Renal cortical epithelial cell (primary cell): ENCODE results near the gene NTM. TPM values are rescaled to one million over a fixed set of nuclear protein-coding genes. Genes with fewer than 3 reads are reported as not detected.
A peak's percentile ranks its signal among the peaks of the same experiment; 100 is the strongest.

Source experiments
- DNase-seq: peaks from one replicate; pipeline ENCODE4 v3.0.0-alpha.2; 2011; ENCODE audit warnings: low read depth
- total RNA-seq: library from RNA; depleted of rRNA; stranded (reverse); fragments of >200 nt; gene quantifications from 2 replicates; pipeline ENCODE4 v1.2.3, GENCODE V29; 2014

The NTM gene
- total RNA-seq, 1 donor from 2014 or later: 0.85 TPM

DNA sequence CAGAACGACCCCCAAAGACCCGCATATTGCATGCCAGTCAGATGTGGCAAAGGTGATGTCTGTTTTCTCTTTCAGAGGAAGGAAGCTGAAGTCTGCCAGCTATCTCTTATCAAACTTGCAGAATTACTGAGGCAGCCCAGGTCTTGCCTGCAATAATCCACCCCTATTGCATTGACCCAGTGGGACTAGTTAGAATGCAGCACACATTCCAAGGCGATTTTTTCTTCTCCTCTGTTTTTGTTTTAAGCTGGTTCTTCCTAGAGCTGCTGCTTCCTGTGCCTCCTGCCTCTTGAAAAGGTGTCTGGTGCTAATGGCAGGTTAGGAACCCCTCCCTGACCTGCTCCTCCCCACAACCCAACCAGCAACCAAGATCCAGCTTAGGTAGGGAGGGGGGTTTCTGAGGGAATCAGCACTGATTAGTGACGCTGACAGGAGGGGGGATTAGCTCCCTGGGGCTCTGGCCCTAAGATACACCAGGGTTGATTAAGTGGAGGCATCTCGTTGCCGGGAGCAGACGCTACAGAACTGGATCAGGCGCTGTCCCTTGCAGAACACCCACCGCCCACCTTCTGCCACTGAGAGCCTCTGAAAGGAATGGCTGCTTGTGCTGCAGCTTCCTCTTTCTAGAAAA is 2.8 kb downstream of the NTM start:
- no peak for DNase-seq

DNA sequence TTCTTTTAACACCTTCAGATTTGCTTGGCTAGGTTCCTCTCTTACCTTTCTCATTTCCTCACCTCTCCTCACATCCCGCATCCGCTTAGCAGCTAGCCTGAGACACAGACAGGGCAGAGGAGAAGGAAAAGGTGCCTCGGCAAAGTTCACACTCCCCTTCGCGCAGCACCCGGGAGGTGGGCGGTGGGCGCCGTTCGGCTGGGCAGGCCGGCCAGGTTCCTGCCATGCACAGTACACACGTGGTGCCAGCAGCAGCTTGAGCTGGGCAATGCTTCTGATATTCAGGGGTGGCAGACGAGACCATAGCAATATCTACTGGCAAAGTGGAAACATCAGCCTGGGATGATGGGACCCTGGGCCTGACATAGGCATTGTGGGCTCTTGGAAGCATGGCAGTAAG is 3.3 kb downstream of the NTM start:
- DNase-seq: no peak

DNA sequence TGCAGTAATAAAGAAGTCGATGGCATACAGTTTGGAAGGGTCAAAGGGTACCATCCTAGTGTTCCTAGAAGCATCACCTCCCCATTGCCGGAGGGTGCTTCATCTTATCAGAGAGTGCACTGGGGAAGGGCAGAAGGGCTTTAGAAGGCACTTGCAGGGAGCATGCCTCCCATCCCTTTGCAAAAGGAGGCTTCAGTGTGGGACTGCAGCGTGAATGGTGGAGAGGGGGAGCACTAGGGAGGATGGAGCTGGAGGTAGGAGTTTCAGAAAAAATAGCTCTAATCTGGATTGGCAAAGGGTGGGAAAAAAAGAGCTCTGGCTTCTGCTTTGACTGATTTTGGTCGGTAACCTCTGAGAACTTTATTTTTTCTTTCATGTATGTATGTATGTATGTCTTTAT is 5.0 kb downstream of the NTM start:
- no peak for DNase-seq

DNA sequence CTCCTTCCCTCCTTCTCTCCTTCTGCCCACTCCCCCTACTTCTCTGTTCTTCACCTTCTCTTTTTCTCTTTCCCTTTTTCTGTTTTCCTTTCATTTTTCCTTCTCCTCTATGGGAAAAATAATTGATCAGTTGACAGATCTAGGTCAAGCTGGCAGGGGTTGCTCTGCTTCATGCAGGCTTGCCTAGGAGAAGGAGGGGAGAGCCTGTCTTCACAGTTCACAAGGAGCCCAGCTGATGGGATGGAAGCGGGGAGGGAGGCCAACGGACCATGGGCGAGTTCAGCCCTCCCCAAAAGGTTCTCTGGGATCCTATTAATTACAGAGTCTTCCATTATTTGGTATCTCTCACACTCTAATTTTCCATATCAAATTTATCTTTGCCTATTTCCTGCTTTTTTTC is 5.5 kb downstream of the NTM start:
- no peak for DNase-seq

DNA sequence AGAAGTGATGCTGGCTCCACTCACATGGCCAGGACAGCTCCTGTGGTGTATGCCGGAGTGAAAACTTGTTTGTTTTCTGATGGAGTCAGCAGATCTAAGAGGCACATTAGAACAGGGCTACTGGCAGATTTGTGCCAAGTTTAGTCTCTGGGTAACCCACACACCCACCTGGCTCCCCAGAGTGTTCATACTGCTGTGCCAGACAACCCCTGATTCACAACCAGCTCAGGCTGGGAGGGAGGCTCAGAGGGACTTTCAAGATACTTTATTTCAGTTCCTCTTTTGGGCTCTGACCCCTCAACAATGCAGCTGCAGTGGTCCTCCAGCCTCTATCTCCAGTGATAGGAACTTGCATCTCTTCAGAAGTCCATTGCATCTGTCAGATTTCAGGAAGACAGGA is 8.5 kb downstream of the NTM start:
- no peak for DNase-seq

DNA sequence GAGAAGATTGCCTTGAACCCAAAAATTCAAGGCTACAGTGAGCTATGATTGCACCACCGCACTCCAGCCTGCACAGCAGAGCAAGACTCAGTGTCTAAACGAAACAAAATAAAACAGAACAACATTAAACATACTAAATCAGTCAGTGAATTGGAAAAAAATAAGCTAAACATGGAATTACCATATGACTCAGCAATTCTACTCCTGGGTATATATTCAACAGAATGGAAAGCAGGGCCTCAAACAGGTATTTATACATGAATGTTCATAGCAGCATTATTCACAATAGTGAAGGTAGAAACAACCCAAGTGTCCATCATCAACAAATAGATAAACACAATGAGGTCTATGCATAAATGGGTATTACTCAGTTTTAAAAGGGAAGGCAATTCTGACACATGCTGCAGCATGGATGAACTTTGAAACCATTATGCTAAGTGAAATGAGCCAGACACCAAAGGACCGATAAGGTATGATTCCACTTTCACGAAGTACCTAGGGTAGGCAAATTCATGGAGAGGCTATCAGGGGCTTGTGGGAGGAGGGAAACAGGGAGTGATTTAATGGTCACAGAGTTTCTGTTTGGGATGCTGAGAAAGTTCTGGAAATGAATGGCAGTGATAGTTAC is 15.5 kb downstream of the NTM start:
- no peak for DNase-seq

DNA sequence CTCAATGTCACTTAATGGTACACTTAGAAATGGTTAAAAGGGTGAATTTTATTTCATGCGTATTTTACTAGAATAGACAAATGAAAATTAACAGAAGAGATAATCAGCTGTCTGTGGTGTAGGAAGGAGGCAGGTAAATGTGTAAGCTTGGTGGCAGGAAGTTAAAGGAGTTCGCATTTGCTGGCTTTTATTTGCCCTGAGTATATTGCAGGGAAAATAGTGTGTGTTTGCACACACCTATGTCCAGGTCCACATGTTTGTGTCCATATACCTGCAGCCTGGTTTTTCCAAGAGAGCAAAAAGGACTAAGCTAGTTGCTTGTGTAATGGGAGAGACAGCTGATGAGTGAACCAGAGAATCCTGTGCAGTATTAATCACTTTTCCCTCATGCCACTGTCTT is 16.0 kb downstream of the NTM start:
- DNase-seq: no peak

DNA sequence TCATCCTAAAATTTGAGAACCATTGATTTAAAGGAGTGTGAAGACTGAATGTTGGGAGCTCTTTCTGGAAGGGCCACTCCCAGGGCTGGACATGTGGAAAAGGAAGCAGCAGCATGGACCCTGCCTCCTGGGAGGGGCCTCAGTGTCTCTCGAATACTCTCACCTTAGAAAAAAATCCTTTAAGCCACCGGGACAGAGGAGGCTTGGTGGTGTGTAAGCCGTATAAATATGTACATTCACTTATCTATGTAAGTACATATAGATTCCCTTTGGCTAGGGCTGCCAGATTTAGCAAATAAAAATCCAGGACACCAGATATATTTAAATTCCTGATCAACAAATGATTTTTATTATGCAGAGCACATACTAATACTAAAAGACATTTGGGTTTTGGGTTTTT is 17.6 kb downstream of the NTM start:
- no peak for DNase-seq

DNA sequence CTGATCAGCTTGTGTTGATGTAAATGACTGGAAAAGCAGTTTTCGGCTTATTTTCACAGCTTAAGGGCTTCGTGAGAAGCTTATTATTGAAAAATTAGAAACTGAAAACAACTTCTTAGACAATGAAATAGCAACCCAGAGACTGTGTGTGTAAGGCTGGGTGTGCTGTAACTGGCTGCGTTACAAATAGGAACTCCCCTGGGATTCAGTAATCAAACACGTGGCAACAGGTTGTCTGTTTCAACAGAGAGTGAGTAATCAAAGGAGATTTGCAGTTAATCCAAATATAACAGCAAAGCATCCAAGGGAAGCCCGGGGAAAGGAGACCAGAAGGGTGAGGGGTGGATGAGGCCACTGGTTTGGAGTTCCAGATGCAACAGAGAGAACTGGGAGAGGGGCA is 19.2 kb downstream of the NTM start:
- DNase-seq: no peak

DNA sequence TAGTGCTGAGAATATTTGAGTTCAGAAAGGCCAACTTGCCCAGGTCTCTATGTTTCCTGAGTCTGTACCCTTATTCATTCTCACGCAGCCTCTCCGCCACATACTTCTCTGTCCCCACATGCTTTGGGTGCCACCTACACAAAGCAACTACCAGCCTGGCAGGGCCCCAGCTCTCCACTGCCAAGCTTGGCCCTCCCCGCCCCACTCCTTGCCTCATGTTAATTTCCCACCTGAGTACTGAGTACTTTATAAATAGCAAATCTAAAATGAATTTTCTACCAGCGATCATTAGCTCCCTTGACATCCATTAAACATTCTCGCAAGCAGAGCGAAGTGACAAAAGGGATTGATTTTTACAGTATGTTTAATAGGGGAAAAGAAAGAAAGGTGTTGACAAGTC is 20.8 kb downstream of the NTM start:
- DNase-seq: no peak

DNA sequence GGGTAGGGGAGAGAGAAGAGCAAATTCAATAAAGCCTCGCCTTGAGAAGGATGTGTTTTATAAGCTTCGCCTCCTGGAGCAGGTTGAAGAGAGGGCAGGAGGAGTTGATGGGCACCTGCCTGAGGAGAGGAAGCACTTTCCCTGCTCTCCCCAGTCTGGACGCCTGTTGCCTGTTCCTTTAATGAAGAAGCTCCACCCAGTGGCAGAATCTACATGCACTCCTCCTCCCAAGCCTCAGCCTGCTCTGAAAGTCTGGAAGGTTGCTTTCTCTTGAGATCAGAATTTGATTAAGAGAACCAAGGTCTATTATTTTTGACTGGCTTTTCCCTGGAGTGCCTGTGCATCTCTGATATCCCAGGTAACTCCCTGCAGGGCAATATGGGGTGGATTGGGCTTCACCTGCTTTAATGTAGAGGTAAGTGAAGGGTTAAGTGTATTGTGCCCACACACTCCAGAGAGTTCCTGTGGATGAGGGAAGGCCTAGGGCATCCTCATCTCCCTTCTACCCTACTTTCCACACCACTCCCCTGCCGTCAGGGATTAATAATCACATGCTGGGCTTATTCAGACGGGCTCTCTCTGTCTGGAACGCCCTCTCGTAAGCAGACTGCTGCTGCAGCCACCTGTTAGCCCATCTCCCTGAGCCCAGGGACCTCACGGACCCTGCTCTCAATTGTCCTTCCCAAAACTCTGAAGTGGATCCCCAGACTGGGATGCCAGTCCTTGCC is 22.3 kb downstream of the NTM start:
- DNase-seq: no peak

DNA sequence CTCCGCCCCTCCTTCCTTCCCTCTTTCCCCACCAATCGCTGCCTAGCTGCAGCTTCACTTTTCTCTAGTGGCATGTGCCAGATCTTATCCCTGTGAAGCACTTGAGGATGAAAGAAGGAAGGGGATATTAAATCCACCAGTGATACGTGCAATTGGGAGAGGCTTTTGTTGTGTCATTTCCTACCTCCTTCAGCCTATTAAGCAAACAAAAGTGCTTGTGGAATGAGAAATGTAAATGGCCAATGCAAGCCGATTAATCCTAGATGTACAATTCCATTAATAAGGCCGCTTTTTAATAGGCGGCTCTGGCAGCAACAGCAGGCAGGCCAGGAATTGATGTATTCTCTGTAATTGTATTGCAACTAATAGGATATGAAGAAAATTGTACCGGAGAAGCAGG is 23.3 kb downstream of the NTM start:
- DNase-seq: no peak

DNA sequence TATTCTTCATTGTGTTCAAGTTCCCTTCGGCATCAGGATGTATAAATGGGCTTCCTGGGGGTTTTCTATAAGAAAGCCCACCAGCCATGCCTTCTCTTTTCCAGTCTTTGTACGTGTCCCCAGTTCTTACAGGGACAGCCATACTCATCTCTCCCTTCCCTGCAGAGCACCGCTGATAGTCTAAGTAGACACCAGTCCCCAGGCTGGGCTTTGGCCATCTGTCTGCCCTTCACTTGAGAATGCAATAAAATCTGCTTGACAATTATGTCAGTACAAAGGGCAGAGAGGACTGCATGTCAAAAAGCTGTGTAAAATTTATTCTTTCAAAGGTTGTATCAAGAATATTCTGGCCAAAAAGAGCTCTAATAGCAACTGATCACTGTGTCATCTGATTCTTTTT is 27.3 kb downstream of the NTM start:
- no peak for DNase-seq

DNA sequence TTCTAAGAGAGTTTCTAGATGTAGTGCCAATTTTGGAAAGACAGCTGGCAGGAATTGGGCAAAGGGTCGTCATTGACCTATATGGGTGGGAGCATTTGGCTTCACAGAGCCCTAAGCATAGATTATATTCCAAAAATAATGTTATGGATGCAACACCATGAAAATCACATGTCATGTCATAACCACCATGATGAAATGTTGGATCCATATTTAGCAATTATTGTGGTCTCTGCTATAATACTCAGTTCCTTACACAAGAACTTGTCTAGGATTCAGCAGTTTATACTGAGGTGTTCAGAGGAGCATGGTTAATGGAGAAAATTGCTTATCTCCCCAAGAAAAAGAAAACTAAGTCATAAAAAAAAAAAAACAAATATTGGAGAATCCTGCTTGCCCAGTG is 31.6 kb downstream of the NTM start:
- DNase-seq: no peak

DNA sequence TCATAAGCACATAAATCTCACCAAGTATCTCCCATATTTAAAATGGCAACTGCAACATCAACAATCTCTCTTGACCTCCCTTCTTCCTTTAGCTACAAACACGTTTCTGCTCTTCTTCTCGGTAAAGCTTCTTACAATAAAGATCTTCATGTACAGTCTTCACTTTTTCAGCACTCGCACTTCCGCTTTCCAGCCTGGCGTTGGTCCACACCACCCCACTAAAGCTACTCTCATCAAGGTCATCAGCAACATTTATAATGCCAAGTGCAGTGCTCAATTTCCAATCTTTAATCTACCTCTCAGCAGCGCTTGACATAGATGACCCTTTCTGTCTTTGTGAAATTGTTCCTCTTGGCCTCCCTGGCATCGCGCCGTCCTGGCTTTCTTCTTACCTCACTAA is 33.6 kb downstream of the NTM start:
- DNase-seq: no peak

DNA sequence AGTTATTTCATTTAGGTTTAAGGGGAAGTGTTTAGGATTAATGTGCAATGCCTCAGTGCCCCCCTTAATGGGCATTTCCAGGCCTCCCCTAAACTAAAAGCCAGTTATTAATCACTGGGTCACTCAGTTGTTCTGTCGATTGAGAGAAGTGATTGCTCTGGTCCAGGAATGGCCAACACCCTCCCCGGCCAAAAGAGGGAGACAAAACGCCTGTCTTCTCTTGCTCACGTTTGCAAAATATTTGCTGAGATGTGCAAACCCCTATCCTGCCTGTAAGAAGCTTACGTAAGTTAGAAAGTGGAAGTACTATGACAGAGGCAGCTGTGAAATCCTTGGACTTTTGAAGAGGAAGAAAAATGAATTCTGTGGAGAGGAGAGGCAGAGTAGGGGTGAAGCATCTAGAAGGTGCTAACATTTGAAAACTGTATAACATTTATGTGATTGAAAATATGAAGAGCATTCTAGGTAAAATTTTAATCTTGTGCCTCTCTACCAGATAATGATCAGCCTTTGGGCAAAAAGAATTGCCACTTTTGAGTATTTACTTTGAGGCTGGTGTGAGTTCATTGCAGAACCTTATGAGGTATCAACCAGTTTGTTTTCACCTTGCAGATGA is 37.7 kb downstream of the NTM start:
- peak; percentile 13 for DNase-seq

DNA sequence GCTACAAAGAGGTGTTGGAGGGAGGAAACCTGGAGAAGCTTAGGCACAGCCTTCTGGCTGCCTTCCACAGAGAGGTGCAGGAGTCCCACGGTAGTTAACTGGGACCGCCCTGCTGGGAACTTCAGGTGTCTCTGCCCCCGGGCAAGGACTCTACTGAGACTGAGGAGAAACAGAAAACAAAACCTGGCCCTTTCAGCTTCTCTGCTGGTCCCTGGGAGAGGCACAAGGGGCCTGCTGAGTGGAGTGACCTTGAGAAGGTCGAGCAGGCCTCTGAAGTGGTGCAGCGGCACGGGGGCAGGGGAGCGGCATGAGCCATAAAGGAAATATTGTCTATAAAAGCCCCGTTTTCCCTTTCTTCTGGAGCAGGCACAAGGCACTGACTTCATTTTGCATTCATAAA is 38.9 kb downstream of the NTM start:
- no peak for DNase-seq

DNA sequence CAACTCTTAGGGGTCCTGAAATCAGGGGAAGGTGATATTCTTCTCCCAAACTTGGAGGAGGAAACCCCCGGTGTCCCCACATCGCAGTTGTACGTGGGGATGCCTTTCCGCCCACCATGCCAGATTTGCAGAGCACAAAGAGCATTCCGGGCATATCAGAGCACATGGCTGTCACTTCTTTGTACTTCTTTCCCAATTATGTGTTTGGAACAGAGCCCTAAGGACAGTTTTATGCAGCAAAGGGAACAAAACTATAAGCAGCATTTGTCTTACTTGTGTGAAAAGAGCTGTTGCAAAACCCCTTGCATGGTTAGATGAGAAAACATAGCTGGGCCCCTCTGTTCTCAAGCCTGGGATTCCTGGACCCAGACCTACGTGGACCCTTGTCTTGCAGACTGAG is 41.2 kb downstream of the NTM start:
- DNase-seq: no peak

DNA sequence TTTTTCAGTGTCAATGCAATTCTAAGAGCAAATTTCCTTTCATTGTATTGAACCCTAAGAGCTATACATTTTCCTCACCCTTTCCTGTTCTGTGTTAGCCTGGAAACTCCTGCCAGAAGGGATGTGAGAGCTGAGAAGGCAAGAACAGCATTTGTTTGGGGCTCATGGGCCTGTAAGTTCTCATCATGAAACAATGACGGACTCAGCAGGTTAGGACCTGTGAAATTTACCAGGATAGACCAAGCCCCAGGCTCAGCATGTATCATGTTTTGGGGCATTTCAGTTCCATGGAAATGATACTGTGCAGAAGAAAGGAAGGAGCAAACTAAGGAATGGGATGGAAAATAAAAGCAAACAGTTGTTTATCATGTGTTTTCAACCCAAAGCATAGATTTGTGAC is 41.6 kb downstream of the NTM start:
- no peak for DNase-seq

DNA sequence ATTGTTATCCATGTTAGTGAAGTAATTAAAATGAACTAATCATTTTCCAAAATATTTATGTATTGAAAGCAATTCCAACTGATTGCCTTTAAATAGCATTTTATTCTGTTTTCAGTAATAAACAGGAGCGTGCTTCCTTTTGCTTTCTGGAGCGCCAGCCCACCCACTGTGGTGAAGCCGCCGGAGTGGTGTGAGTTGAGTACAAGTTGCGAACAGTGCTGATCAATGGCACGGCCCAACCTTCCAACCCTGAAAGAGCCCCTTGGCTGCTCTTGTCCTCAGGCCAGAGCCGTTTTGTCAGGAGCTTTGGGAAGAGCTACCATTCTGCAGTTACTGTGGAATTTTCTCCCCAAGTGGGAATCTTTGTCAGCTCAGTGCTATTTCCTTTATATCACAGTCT is 42.8 kb downstream of the NTM start:
- DNase-seq: no peak

DNA sequence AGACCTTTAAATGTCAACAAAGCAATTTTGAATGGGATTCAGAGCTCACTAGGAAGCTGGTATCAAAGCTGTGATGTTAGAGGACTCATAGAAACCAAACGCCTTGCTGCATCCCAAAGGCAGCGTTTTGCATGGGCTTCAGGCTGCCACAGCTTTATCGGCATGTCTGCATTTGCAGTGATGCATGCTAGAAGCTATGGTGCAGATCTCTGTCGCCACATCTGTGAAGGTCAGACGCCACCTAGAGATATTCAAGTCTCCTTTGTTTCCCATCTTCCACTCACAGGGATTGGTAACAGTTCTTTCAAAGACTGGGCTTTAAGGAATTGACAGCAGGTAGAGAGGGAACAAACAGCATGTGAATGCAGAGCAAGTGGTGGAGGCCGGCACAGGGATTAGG is 47.8 kb downstream of the NTM start:
- no peak for DNase-seq

DNA sequence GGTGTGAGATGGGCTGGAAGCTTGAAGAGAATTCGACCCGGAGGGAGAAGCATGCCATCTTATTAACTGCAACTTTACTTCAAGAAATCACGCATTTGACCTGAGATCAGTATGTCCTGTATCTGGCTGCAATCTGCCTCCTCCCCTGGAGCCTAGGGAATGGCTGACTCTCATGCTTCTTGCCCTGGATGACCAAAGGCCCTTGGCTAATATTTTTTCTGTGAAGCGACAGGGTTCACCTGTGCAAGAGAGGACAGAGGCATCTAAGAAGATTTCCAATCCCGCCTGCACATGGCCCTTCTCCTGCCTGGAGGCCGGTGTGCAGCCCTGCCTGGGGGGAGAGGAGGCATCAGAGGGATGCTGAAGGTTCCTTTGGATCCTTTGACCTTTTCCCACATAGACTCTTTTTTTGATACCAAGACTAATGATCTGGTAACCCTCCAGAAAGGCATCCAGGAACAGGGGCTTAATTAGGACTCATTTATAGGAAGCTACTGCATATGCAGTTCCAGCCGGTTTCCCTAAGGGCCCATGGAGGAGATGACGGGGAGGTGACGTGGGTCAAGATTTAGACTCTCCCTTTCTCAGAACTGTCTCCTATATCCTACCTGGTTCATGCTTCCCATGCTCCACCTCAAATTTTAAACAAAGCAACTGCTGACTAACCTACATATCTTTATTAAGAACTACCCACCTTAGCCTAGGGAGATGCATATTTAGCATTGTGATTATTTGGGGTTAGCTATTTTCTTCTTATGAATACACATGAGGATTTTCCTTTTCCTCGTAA is 50.8 kb downstream of the NTM start:
- DNase-seq: no peak
